ENCODE results near the gene GTF2A1L.
A peak's percentile ranks its signal among the peaks of the same experiment; 100 is the strongest.
"Not testable (repeated sequence)": the region's sequence is repeated elsewhere in the genome, so short reads cannot be mapped to it uniquely, and the experiment has no call there.

GTF2A1L gene, protein sequence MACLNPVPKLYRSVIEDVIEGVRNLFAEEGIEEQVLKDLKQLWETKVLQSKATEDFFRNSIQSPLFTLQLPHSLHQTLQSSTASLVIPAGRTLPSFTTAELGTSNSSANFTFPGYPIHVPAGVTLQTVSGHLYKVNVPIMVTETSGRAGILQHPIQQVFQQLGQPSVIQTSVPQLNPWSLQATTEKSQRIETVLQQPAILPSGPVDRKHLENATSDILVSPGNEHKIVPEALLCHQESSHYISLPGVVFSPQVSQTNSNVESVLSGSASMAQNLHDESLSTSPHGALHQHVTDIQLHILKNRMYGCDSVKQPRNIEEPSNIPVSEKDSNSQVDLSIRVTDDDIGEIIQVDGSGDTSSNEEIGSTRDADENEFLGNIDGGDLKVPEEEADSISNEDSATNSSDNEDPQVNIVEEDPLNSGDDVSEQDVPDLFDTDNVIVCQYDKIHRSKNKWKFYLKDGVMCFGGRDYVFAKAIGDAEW

DNA sequence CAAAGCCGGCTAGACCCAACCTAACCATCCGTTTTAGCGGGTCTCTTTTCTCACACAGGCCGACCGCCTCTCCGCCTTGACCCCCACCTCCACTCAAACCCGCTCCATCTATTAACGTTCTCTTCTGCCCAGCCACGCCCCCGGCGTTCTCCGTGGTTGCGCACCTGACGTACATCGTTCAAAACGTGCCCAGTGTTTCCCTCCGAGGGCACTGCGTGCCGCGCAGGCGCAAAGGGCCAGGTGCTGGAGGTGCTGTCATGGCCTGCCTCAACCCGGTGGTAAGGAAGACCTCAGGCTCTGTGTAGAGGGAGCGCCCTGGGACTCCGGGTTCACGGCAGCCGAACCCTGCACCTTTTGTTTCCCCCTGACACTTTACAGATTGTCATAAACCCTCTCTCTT, at the start of gene GTF2A1L:
GTF2A1L (plus strand) TSS at position 239 of the 400 bp plus-strand sequence; CDS start at position 258, 19 bp downstream.
- no peak for DNase-seq

DNA sequence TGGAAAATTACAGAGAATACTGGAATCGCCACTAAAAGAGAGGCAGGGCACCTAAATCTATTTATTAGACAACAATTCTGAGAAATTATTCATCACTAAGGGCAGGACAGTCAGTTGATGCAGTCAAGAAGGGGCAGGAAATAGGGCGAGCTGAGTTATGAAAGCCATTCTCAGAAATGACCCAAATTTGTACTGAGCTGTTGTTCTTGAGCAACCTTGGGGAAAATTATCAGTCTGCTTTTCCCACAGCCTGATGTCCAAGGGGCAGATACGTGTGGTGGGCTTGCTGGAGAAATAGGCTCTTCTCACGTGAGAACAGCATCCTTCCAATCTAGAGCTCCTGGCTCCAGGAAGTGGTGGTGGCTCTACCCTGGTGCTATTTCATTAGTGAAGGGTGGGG, 49.1 kb upstream of the GTF2A1L start:
- no peak for DNase-seq

DNA sequence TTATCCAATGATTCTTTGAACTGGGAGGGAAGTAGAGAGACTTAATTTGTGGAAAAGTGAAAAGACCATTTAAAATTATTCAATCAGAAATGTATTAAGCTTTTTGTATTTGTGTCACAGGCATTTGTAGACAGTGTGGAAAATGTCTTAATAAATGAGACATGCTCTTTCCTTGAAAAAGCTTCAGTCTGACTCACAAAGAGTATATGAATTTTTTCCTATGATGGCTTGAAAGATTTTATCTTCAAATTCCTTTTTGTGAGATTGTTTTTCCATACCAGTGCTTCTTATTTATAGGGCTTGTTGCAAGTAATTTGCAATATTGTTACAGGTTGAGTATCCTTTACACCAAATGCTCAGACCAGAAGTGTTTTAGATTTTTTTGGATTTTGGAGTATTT, 48.2 kb upstream of the GTF2A1L start:
- no peak for DNase-seq

DNA sequence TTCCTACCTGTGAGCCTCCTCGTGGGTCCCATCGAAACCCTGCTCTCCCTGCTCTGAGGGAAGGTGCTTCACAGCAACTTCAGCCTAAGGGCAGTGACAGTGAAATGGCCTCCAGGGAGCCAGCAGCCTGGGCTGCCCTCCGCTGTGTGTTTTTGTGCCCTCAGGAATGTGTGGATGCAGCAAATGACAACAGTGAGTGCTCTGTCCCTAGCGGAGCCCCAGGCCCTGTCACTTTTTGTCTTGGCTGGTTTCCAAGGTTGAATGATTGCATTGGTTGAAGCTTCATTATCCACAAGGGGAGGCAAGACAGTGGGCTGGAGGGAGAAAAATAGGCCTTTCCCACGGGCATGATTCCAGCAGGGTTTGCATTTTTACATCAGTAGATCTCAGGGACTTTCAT, 44.8 kb upstream of the GTF2A1L start:
- DNase-seq: no peak

DNA sequence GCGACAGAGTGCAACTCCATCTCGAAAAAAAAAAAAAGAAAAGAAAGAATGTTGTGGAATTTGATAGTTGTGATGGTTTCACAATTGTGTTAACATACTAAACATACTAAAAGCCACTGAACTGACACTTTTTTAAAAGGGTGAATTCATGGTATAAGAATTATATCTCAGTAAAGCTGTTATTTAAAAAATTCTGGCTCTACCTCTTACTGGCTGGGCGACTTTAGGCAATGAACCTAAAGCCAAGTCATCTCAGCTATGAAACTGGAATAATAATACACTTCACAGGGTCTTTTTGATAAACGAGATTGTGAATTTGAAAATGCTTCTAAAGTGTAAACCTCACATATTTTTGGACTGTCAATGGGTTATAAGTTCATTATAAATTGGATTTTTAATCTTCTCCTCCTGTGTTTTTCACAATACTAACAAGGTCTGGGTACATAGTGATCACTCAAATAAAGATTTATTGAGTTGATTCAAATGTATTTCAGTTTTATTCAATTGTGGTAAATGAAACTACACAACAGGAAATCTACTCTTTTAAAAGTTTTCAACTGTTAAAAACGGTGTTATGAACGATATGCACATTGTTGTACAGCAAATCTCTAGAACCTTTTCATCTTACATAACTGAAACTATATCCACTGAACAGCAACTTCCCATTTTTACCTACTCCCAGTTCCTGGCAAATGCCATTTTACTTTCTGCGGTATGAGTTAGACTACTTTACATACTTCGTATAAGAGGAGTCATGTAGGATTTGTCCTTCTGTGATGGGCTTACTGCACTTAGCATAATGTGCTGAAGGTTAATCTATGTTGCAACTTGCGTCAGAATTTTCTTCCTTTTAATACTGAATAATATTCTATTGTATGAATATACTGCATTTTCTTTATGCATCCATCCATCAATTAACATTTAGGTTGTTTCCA, 43.0 kb upstream of the GTF2A1L start:
- no peak for DNase-seq

DNA sequence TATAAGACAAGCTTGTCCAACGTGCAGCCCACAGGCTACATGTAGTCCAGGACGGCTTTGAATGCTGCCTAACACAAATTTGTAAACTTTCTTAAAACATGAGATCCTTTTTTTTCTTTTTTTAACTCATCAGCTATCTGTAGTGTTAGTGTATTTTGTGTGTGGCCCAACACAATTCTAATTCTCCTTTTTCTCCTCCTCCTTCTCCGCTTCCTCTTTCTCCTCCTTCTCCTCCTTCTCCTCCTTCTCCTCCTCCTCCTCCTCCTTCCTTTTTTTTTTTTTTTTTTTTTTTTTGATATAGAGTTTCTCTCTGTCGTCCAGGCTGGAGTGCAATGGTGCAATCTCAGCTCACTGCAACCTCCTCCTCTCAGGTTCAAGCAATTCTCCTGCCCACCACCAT, 39.3 kb upstream of the GTF2A1L start:
- DNase-seq: no peak

DNA sequence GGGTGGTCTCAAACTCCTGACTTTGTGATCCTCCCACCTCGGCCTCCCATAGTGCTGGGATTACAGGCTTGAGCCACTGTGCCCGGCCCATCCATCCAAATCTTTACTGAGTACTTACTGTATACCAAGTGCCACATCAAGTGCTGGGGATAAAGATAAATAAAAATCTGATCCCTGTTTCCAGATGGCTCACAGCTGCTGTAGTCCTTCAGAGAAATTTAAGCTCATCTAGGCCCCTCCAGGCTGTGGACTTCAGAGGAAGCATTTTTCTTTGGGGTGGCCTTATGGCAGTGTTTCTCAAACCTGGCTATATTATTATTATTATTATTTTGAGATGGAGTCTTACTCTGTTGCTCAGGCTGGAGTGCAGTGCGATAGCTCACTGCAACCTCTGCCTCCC, 33.7 kb upstream of the GTF2A1L start:
- DNase-seq: no peak

DNA sequence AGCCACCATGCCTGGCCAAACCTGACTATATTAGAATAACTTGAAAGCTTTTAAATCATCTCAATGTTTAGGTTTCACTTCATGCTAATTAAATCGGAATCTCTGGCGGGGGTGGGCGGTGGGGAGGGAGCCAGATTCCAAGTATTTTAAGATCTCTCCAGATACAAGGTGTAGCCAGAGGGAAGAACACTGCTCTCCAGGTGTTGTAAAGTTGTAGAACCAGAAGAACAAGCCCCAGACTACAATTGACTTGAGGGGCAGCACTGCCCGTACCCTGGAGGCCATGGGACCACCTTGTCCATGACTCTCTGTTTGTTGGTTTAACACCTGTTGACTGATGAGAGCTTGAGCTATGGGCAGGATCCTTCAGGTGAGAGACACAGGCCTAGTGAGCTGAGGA, 33.1 kb upstream of the GTF2A1L start:
- DNase-seq: no peak

DNA sequence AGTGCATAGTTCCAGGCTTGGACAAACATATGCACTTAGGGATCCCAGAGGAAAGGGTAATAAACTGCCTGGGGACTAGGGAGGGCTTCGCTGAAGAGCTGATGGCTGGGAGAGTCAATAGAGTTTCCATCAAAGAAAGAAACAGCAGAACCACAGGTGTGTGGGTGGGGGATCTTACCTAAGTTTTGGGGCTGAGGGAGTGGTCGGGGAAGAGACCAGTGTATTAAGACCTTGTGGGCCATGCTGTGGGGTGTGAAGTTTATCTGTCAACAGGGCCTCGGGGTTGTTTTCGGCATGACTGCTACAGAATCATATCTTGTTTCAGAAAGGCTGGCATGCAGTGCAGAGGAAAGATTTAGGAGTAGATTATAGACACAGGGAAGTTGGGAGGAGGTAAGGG, 31.2 kb upstream of the GTF2A1L start:
- DNase-seq: no peak

DNA sequence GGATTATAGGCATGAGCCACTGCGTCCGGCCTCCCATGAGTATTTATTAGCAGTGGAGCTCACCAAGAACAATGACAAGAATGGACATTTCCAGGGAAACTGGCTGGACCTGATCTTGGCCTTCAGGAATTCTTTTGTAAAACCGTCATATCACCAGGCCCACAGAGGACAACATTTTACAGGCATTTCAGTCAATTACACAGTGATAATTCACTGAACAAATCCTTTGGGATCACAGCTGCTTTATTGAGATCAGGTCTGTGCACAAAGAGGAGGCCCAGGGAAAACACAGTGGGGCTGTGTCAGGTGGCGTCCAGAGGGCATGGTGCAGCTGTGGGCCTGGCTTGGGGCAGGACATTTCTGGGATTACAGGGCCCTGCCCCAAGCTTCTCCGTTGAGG, 30.1 kb upstream of the GTF2A1L start:
- no peak for DNase-seq

DNA sequence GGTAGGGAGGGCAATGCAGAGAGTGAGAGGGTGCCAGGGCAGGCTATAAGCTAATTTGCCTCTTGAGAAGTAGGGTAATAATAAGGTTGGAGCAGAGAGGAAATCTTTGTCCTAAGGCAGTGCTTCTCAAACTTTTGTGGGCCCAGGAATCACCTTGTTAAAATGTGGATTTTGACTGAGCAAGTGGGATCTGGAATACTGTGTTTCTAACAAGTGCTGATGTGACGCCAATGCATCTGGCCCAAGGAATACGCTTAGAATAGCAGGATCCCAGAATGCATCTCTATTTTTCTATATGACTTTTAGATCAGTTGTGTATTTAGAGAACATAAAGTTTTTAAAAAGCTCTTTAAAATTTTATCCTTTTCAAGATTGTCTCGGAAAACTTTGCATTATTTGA, 29.7 kb upstream of the GTF2A1L start:
- no peak for DNase-seq

DNA sequence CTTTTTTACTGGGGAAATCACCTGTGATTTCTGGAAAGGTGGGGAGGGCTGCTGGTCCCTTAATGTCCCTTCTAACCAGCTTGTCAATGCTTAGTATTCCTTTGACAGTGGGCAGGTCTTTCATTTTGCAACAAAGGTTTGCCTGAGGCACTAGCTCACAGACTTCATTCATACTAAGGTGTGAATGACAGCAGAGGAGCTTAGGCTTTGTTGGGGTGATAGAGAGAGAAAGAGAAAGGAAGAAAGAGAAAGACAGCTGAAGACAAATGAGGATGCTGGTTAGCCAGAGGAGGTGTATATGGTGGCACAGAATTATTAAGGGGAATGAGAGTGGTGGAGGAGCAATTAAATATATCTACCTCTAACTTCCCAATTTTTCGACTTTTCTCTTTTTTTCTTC, 28.9 kb upstream of the GTF2A1L start:
- DNase-seq: no peak

DNA sequence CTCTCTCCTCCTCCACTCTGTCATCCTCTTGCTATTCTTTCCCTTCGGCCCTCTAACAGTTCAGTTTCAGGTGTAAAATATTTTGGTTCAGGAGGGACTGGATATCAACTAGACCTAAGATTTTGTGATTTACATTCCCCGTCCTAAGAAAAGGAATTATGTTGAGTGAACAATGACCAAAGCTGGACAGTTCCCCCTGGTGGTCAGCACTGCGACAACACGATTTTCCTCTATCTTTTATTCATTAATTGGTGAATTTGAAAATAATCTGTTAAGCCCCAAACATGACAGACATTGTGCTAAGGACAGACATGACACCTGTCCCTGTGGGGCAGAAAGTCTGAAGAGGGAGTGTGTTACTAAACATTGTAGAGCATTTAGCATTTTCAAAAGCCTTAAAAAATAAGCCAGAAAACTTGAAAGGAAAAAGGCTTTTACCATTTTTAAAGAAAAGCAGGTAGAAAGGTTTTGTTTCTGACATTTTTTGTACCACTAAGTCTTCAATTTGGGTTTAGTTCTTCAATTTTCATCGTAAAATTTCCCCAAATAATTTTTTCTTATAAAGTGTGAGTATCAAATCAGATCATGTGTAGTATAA, 28.4 kb upstream of the GTF2A1L start:
- peak; percentile 46 for DNase-seq

DNA sequence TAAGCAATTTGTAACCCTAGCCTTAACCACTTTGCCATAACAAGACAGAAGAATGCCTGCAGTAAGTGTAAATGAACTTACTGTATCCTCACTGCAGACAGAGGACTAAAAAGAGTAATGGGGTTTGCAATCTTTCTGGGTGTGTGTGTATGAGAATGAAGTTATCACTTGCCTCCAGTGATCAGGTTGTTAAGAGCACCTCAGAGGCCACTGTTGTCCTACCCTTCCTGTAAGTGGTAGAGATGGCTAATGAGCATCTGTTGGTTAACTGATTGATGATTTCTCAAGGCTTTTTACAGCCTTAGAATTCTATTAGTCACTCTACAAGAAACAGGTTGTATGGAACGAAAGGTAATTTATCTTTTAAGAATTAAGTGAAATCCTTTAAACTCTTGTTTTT, 27.6 kb upstream of the GTF2A1L start:
- DNase-seq: no peak

DNA sequence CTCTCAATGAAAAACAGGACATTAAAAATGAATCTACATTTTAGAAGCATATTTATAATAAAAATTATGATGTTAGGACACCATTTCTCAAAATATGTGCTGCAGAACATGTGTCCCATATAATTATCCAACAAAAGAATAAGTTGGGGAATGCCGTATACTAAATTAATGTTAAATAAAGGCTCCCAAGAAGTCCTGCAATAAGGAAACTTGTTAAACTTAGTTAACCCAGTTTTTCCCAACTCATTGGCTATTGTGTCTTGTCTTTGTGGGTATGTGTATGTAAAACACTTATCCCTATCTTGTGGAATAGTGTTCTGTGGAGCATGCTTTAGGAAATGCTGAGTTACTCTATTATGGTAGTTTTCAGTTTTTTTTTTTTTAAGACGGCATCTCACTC, 25.6 kb upstream of the GTF2A1L start:
- no peak for DNase-seq

DNA sequence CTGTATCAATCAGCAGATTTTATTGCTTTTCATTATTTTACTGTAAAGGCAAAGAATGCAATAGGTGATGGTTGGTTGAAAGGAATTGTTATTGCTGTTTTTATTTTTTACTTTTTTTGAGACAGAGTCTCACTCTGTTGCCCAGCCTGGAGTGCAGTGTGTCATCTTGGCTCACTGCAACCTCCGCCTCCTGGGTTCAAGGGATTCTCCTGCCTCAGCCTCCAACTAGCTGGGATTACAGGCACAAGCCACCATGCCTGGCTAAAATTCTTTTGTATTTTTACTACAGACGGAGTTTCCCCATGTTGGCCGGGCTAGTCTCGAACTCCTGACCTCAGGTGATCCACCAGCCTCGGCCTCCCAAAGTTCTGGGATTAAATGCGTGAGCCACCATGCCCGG, 20.9 kb upstream of the GTF2A1L start:
- not testable (repeated sequence) for DNase-seq

DNA sequence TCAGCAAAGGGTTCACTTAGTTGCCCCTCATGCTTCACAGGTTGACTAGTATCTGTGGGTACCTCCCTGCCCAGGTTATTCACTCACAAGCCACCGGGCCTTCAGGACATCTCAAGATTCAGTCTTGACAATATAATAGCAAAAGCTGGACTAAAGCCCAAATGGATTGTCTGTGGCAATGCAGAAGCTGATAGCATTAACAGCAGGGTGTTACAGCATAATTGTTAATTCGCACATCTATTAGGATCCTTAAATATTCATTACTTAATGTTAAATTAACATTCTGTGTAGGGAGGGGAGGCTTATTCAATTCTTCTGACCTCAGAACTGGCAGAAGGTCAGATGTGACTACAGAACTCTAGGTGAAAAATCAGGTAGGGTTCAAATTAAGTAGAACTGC, 20.2 kb upstream of the GTF2A1L start:
- DNase-seq: no peak

DNA sequence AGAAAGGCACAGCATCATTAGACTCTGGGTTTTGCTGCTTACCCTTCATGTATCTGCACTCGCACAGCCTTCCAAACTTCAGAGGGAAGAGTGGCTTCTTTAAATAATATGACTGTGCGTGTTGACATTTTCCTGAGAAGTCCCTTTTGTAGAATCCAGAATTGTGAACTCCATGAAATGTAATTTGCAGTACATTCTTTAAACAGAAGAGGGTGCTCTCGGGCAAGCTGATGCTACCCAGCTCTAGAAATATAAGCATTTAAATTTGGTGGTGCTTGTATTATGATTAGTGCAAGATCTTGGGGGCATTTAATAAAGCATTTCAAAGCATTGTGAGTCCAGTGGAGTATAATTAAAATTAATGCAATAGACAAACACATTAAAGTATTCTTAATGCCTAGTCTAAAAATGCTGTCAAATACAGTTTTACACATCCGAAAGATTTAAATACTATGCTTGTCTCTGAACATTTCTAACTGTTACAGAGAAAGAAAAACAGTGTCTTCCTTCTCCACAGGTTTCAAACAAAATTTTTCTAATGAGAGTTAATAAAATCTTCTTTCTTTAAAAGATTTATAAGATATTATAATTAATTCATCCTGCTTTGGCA, 17.3 kb upstream of the GTF2A1L start:
- DNase-seq: no peak

DNA sequence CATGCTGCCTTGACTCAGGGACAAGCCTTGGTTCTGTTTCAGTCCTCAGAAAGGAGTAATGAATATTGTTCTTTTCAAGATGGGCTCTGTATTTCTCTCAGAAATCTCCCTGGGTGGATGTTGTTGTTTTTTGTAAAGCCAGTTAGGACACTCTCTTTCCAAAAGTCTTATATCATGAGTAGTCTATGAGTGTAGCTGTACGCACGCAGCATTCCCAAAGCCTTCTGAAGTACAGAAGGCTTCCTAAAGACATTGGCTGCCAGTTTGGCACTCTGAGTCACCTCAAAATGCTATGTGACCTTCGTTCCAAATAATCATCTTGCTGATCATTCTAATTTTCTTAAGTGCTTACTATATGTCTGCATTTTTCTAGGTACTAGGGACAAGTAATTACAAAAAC, 16.7 kb upstream of the GTF2A1L start:
- DNase-seq: no peak

DNA sequence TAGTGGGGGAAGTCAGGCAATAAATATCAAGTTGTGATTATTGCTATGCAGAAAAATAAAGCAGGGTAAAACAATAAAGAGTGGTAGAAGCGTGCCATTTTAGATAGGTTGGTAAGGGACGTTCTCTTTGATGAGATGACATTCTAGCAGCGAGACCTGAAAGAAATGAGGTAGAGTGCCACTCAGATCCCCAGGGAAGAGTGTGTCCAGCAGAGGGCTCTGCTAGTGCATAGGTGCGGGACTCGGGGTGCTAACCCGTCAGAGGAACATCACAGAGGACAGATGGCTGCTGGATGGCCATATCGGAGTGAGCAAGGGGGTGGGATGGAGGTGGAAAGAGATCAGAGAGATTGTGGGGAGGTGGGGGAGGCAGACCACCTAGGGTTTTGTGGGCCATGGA, 16.3 kb upstream of the GTF2A1L start:
- no peak for DNase-seq

DNA sequence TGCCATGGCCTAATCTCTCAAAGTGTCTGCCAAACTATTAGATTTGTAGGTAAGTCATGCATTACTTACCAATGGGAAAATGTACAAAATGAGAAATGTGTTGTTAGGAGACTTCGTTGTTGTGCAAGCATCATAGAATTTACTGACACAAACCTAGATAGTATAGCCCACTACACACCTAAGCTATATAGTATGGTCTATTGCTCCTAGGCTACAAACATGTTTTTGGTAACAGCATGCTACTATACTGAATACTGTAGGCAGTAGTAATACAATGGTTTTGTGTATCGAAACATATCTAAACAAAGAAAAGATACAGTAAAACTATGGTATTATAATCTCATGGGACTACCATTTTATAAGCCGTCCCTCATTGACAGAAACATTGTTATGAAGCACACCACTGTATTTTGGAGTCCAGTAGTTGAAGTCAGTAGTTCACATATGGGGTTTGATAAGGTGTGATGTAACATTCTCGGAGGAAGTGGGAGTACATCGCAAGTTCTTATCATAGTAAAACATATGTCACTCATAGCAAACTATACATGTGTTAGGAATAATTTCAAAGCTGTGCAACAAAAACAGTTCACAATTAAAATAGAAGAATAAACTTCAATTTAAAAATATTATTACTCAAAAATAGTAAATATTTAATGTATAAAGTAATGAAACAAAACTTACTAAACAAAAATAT, 12.0 kb upstream of the GTF2A1L start:
- DNase-seq: no peak

DNA sequence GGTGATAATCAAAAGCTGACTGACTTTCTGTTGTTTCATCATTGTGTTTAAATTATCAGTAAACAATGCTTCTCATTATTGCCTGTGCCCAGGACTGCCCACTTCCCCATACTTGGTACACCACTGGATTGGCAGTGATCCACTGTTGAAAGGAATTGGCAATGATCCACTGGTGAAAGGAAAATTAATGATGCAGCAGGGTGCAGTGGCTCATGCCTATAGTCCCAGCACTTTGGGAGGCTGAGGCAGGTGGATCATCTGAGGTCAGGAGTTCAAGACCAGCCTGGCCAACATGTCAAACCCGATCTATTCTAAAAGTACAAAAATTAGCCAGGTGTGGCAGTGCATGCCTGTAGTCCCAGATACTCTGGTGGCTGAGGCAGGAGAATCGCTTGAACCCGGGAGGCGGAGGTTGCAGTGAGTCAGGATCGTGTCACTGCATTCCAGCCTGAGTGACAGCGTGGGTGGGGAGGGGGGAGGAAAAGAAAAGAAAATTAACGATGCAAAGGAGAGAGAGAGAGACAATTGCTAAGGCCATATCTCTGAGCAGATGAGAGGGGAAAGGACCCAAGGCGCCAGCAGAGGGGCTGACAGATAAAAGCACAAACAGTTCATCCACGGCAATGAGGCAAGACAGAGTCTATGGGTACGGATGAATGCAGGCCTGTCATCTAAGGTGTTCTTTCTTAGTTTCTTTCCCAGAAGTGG, 10.2 kb upstream of the GTF2A1L start:
- DNase-seq: no peak
